NCI-H2171 (cell line): ENCODE measurements around the gene FAM219A.
"Not testable (repeated sequence)": the region's sequence is repeated elsewhere in the genome, so short reads cannot be mapped to it uniquely, and the experiment has no call there.

ENCODE experiments used
- DNase-seq: peaks from one replicate; lab custom pipeline; 2025; lab: John Stamatoyannopoulos, UW

FAM219A gene

GRCh38 chr9:34443533-34443932 is 14.8 kb downstream of the FAM219A start:
- no peak for DNase-seq

GRCh38 chr9:34442770-34443169 is 15.6 kb downstream of the FAM219A start:
- DNase-seq = no peak

DNA sequence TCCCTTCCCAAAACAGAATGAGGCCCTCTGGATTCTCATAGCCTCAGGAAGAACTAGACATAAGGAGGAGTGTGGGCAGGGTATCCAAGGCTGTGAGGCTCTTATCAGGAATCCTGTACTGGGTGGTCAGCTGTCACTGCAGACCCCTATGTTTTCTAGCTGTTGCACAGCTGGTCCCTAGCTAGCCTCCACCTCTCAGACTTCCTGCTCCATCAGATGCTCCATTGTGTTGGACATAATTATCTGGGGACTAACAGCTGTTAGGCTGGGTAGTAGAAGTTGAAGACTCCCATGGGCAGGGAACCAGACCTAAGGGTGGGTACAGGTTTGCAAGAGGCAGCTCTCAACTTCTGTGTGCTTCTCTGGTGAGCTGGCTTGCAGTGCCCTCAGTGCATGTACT is 18.4 kb downstream of the FAM219A start:
- no peak for DNase-seq

- DNase-seq = not testable (repeated sequence)
Measured at GRCh38 chr9:34438465-34438864, 19.9 kb downstream of the FAM219A start.

DNA sequence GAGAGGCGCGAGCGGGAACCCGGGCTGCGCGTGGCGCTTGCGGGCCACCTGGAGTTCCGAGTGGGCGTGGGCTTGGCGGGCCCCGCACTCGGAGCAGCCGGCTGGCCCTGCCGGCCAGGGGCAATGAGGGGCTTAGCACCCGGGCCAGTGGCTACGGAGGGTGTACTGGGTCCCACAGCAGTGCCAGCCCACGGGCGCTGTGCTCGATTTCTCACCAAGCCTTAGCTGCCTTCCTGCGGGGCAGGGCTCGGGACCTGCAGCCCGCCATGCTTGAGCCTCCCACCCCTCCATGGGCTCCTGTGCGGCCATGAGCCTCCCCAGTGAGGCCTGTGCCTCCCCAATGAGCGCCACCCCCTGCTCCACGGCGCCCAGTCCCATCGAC is 20.5 kb downstream of the FAM219A start:
- DNase-seq = not testable (repeated sequence)

DNA sequence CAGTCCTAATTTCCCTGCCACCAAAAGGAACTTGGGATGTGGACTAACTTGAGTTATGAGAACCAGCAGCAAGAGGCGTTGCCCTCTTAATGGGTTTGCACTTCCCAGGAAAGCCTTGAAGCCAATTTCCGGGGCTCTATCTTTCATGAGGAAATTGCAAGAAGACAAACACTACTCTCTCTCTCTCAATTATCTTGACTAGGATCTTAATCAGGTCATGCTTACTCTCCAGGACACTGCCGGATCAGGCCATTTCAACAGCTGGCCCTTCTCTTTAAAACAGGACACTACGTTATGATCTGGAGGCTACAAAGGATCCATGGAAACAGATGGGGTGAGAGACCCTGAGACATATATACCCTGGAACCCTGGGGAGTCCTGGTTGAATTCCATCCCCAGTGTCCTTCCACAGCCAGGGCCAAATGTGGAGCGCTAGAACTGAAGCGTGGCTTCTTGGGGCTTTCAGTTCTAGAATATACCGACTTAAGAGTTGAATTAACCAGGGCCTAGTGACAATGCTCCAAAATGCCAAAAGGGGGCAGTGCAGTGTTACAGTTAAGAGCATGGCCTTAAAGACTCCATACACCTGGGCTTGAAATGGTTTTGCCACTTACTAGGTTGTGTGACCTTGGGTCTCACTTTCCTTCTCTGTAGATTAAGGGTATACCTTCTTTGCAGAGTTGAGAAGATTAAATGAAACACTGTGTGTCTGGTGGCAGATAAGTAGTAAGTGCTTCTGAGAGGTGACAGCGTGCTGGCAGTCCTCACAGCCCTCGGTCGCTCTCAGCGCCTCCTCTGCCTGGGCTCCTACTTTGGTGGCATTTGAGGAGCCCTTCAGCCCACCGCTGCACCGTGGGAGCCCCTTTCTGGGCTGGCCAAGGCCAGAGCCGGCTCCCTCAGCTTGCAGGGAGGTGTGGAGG is 21.1 kb downstream of the FAM219A start:
- DNase-seq = peak; percentile 15

- DNase-seq = no peak
Measured at GRCh38 chr9:34431667-34432066, 26.7 kb downstream of the FAM219A start.

- DNase-seq = peak; percentile 46
Measured at GRCh38 chr9:34430843-34431437, 27.4 kb downstream of the FAM219A start.

GRCh38 chr9:34428325-34428958 is 29.9 kb downstream of the FAM219A start:
- DNase-seq = peak; percentile 48

- no peak for DNase-seq
Measured at GRCh38 chr9:34426347-34427074, 31.9 kb downstream of the FAM219A start.

DNA sequence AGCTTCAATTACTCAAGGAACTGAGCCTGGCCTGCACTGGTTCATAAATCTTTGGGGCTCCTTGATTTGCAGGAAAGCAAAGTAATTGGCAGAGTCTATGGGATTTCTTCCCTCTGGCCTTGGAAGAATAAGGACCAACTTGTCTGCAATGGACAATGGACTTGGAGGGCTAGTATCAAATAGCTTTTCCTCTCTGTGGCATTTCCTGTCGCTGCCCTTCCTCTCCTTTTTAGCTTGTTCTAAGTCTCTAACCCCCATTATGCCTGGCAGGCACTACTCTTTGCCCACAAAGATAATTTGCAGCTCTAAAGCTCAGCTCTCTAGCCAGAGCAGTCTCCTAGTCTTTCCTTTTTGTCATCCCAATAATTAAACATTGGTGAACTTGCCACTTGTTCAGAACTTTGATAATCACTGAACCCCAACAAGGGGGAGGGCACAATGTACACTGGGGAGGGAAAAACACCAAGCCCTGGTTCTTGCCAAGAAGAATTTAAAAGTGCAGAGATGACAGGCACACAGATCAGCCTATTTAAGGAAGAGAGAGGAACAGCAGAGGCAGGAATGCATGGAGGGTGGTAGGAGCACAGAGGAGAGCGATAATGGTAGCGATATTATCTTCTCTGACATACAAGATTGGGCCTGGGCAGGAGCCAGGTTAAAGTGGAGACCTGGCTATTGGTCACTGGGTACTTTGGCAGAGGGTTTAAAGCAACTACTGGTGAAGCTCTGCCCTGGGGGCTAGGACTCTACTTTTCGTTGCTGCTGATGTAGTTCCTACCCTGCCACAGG is 38.5 kb downstream of the FAM219A start:
- DNase-seq = no peak

GRCh38 chr9:34417734-34418133 is 40.6 kb downstream of the FAM219A start:
- no peak for DNase-seq

DNA sequence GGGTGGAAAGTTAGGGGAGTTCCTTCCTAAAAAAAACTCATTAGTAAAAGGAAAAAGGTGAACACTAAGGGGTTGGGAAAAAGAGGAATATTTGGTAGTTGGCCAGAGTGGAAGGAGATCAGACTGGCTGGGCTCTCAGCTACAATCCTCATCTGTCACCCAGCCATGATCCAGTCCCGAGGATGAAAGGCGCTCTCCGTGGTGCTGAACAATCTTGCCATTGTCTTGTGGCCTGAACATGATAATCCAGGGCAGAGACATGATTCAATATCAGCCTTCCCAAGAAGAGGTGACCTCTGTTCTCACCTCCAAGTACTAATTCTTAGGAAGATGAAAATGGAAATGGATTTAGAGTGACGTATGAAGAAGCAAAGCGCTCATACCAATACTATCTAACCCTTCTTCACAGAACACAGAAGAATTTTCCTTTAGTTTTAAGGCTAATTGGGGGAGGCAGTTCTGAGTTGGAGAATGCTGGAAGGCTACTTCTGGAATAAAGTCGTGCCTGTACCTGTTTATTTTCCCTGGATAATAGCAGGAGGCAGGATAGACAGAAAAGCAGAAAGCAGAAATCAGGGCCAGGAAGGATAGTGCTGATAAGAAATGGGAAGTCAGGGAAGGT is 45.0 kb downstream of the FAM219A start:
- no peak for DNase-seq

GRCh38 chr9:34412336-34412735 is 46.0 kb downstream of the FAM219A start:
- DNase-seq = no peak

DNA sequence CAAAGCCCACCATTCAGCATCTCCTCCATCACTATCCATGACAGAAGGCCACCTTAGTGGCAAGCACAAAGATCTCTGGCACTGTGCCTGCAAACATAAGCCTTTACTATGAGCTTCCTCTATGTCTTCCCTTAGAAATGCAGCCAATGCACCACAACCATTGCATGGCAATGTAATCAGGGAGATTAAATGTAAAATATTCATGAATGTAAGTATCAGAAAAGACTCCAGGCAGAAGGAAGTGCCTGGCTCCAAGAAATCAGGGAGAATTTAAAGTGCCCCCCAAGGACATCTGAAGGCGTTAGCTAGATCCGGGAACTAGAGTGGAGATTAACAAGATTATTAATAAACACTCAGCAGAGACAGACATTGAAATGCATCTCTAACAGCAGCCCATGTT is 49.2 kb downstream of the FAM219A start:
- DNase-seq = no peak

- peak; percentile 49 for DNase-seq
Measured at GRCh38 chr9:34408173-34408572, 50.2 kb downstream of the FAM219A start.

- no peak for DNase-seq
Measured at GRCh38 chr9:34406219-34406618, 52.2 kb downstream of the FAM219A start.

DNA sequence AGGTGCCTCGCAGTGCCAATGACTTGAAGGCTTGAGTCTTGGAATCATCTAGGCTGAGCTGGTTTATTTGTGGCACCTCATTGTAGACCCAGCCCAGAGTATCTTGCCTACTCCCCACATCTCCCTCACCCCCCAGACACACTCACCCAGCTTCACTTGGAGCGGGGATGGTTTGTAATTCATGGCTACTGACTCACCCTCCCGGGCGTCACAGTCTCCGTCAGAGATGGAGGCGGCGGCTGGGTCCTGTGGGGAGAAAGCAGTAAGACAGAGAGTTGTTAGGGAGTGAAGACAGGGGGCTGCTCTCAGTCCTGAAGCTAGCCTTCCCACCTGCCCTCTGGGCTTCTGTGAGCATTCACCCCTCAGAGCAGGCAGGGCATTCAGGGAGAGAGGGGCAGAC is 52.7 kb downstream of the FAM219A start:
- DNase-seq = no peak

DNA sequence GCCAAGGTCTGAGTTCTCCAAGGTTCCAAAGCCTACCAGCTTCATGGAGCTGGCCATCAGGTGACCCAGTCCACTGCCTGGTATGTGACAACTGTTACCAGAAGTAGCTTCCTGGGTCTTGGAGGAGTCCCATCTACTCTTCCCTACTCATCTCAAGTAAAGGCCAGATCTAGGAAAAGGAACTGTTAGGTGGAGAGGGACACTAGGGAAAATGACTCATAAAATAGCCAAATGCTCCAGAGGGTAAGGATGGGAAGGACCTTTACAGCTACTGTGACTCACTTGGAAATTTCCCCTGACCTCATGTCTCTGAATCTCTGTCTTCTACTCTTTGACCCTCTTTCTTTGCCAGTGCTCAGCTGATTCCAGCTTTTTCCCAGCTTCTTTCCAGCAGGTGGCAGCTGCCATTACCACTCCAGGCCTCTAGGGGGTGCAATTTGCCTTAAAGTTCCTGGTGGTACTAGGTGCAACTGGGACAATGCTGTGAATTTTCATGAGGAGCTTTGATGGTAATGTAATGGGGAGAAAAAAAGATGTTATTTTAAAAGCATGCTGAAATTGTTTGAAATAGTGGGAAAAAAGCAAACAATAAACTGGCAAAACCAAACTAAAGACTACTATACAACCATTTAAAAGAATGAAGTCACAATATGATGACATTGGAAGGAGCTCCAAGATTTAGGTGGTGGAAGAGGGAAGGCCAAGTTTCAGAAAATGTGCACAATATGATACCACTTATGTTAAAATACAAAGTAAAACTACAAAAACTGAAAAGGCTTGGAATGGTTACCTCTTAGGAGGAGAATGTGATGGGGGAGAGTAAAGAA is 54.6 kb downstream of the FAM219A start:
- DNase-seq = no peak
